Stimulated activated CD8-positive, alpha-beta memory T cell treated with anti-CD3 and anti-CD28 coated beads, Interleukin-4, amount 100 ng/mL, for 4 hours (primary cell): Measurements from ENCODE around the gene PRICKLE2.
"Not testable (repeated sequence)": the region's sequence is repeated elsewhere in the genome, so short reads cannot be mapped to it uniquely, and the experiment has no call there.

Experiments
- DNase-seq, 2 donors: peaks; one replicate each; pipeline ENCODE4 v3.0.0-alpha.2; 2020; ENCODE audit warnings: low read depth in 2 of 2, low spot score in 1 of 2

Gene PRICKLE2

DNA sequence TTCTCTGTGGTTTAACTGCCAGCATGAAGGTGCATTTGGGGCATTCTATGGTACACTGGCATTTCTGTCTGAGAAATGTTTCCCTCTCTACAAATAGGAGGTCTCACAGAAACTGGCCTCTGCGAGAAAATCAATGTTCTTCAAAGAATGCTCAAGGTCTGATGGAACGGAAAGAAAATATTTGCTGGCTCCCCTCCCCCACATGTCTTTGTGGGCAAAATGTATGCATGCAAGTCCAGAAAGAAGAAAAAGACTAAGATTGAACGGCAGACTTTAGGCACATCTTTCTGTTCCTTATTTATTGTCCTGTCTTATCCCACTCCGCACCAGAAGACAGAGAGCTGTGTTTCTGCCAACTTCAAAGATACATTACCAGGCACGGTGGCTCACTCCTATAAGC lies 118.1 kb downstream of the PRICKLE2 start:
- no peak for DNase-seq

DNA sequence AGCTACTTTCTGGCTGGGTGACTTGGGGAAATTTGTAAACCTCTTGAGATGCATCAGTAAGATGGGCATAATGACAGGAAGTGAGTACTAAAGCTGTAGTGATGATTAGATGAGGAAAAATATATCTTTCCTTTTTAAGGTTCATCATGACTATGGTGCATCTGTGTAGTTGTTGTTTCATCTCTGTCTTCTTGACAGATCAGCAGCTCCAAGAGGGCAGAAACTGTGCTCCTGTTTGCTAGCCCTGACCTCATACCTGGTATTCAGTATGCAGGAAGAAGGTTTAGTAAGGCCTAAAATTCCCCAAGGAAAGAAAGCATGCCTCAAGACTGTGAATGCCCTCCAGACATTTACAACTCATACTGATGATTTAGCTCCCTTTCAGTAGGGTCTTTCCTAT lies 119.5 kb downstream of the PRICKLE2 start:
- no peak for DNase-seq

DNA sequence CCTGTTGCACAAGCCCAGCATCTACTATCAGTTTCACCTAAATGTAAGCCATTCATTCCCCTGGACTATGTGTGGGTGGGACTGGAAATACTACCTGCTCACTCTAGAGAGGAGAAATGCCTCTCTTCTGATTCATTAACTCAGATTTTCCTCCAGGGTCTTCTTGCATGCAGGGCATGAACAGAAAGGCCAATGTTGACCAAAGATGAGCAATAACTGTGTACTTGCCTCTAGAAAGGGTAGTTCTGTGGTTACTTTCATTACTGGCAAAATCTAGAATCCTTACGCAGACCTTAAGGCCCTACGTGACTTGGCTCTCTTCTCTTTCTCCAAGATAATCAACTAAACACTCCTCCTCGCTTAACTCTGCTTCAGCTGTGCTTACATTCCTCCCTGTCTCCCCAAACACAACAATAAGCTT lies 120.6 kb downstream of the PRICKLE2 start:
- no peak for DNase-seq

DNA sequence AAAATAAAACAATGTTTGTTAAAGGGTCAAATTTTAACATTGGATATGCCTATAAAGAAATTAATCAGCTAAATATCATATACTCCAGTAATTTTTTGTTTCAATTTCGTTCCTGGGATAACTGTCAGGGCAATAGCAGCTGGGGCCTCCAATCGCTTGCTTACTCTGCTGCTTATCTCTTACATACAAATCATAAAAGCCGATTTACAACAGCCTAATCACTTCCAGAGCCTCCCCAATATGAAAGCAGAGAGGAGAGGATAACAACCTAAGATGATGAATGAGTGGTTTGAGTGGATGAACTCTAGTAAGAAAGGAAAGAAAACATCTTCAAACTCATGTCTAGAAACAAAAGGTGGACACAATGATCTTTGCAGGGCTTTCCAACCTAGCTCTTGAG lies 121.3 kb downstream of the PRICKLE2 start:
- DNase-seq: no peak

DNA sequence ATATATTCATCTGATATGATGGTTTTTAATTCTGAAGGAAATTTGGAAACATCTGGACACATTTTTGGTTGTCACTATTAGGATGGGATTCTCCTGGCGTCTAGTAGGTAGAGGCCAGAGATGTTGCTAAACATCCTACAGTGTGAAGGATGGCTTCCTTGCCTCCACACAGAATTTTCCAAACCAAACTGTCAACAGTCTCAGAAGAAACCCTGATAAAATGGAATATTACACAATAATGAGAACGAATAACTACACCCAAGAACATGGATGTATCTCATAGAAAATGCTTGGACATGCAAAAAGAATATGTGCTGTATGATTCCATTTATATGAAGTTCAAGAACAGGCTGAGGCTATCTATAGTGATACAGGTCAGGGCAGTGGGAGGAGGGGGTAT lies 122.1 kb downstream of the PRICKLE2 start:
- DNase-seq: no peak

DNA sequence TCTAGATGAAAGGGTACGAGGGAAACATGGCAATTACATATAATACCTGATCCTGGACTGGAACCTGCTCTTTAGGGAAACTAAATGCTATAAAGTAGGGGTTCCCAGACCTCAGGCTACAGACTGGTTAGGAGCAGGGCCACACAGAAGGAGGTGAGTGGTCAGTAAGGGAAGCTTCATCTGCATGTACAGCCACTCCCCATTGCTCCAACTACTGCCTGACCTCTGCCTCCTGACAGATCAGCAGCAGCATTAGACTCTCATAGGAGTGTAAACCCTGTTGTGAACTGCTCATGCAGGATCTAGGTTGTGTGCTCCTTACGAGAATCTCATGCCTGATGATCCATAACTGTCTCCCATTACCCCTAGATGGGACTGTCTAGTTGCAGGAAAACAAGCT lies 123.1 kb downstream of the PRICKLE2 start:
- DNase-seq: no peak

DNA sequence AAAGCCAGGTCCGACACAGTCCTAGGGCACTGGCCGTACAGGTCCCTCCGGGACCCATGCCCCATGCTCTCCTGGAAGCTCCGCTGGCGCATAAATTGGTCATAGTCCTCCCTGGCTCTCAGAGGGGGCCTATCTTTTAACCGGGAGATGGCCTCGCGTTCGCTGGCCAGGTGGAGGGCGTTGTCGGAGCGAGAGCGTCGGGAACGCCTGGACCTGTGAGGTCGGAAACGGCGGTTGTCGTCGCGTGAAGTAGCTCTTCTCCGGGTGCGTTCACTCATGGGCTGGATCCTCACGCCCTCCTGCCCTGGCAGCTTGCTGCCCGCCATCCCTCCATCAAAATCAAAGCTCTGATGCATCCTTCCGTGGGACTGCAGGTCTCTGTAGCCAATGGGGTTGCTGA lies 126.0 kb downstream of the PRICKLE2 start:
- DNase-seq: no peak

DNA sequence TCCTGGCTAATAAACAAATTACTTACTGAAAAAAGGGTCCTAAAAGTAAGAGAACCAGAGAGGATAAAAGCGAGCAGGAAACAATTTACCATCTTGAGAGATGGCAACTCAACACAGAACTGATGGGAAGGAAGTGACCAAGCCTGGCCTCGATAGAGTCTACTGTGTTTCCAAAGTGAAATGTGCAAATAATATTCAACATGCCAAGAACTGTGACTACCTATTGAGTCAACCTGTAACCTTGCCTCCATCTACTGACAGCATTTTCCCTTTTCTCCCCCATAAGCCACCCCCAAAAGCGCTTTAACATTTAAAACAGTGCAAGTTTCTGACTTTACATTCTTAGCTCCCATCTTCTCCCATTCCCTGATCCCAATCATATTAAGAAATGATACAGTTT lies 126.6 kb downstream of the PRICKLE2 start:
- no peak for DNase-seq

DNA sequence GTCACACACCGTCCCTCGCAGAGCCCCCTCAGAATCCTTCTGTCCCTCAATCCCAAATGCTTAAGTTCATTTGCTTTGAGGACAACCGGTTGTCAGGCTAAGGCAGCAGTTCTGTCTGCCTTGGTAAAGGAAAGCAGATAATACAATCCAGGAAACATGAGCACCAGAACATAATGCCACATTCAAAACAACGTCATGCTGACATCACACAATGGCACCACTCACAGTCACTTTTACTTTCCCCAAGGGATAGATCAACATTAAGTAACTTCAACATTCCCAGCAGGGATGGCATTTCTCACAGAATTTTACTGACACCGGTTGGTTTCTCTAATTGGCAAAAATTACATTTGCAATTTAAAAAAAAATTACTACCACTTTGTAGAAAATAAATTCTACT lies 127.3 kb downstream of the PRICKLE2 start:
- no peak for DNase-seq

DNA sequence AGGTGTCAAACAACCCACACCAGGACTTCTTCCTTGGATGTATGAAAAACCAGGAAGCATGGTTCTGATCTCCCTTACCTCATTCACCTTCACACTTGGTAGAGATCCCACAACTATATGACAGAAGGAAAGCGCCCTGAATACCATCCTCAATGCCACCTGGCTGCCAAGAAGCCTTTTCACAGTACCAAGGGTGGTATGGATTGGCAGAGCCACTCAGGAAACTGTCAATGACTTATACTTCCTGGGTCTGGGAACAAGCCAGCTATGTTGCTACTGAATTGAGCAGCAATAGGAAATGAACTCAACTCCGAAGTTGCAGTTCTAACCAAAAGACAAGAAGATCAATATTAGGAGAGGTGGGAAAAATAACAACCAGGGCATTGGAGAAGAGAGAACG lies 129.5 kb downstream of the PRICKLE2 start:
- DNase-seq: no peak

DNA sequence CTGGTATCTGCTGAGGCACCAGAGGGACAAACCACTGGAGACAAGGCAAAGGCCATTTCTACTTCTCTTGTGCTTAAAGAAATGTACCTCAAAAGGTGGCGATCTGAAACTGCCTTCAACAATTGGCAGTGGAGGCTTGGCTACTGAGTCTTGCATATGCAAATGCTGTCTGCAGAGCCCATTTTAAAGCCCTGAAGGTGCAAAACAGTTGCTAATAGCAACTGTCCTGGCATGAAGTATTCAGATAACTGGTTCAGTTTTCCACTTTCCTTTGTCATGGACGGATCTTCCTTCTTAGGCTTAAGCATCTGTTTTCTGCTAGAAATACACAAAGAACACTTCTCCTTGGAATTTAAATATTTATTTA lies 130.6 kb downstream of the PRICKLE2 start:
- no peak for DNase-seq

DNA sequence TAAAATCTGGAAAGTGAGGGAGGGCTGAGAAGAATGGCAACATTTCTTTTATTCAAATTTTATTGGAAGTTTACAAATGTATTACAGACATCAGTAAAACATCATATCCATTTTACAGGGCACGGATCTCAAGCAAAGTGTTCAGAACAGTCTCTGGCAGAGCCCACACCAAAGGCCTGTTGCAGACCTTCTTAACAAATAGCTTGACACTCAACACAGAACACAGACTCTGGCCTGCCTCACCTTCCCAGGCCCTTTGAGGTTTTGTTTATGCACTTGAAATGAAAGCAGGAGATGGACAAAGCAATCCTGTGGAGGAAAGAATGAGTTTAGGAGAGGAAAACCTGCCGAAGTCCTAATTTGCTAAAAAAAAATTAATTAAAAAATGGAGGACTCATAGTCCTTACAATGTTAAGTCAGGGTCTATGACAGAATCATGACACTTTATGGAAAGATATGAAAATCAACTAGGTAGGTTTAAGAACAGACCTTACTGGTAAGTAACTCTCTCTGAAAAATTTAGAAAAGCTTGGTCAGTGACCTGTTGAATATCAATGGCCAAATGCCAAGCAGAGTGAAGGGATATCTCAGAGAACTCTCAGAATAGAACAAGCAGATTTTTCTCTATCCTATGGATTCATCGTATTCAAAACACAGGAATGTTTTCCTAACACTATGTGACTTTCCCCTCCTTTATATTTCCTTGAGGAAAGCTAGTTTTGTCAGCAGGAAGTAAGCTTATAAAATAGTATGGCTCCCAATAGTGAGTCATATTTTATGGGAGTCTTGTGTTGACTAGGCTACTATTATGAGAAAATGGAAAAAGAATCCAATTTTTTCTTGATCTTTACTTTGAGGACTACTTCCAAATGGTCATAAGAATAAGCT lies 131.2 kb downstream of the PRICKLE2 start:
- no peak for DNase-seq

DNA sequence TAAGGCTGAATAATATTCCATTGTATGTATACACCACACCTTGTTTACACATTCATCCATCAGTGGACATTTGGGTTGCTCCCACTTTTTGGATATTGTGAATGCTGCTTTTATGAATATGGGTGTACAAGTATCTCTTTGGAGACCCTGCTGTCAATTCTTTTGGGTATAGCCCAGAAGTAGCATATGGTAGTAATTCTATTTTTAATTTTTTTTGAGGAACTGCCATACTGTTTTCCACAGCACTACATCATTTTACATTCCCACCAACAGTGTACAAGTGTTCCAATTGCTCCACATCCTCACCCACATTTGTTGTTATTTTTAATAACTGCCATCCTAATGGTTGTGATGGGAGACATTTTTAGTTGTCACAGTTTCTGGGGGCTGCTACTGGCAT lies 132.1 kb downstream of the PRICKLE2 start:
- DNase-seq: no peak

DNA sequence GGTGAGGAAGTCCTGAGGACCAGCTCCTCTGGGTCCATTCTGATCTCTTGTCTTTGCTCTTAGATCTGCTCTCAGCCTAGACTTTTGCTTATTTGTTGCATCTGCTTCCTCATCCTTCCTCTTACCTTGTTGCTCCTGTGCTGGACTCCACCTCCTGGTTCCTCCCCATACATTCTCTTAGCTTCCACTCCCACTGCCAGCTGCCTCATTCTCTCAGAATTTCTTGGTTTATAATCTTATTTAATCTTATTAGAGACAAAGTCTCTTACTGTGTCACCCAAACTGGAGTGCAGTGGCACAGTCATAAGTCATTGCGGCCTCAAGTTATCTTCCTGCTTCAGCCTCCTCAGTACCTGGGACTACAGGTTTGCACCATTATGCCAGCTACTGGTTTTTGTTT lies 133.8 kb downstream of the PRICKLE2 start:
- no peak for DNase-seq

DNA sequence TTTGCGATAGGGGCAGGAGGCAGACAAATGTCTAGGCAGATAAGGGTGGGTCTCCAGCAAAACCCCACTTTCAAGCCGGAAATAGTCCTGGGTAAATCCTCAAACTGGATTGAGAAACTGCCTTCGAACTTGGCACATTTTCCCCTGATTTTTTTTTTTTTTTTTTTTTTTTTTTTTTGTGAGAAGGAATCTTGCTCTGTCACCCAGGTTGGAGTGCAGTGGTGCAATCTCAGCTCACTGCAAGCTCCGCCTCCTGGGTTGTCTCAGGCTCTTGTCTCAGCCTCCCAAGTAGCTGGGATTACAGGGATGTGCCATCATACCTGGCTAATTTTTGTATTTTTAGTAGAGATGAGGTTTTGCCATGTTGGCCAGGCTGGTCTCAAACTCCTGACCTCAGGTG lies 135.9 kb downstream of the PRICKLE2 start:
- not testable (repeated sequence) for DNase-seq

DNA sequence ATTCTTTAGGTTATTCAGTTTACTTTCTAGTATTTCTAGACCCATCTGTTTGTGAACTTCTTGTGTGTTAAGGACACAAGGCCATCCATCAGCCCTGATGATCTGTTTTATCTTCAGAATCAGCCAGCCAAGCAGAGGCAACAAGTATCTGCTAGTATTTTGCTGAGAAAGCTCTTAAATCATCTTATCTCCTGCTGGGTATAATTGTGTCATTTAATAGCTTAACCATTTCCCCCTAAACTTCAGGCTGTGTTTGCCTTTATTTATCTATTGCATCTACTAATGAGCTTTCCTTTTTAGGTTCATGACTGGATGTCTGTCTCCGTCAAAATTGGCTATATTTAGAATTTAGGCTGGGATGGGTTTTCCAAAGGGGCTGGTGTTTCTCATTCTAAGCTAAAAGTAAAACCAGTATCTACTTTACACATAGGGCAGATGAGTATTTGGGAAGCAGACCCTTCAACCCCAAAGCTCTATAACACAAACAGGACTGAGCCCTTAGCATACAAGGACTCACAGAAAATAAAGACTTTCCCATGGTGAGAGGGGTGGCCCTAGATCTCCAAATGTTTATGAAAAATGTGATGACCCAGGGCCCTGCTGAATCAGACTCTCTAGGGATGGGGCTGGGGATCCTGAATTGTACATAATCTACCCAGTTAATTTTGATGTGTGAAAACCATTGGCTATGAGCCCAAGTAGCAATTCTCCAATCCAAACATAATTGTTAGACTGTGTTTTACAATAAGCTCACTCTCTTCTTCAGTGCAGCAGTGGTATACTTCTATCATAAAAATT lies 136.7 kb downstream of the PRICKLE2 start:
- no peak for DNase-seq

DNA sequence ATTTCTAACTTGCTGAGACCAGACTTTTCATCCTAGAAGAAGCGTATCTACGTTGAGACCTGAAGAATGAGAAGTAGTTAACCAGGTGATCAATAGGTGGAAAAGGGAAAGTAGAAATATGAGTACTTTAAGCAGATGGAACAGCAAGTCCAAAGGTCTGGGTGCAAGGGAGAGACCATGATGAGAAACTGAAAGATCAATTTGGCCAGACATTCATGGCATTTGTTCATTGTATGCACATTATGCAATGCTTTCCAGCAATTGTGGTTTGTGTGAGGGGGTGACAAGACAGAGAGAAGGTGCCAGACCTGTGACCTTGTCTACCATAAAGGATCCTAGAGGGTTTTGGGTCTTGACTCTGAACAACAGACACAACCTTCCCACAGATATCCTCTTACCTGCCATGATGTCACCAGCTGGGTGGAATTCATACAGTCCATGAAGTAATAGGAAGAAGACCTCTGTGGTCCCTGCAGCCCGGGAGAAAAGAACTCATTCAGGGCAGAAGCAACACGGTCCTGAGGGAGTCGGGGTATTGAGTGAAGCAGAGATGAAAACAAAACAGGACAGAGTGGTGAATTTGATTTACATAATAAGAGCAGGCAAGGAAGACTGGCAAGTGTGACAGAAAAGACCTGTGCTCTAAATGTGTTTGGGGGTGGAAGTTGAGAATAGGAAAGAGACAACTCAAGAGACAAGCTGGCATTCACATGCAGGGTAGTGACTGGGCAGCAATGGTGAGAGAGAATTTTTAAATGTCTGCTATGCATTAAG lies 138.6 kb downstream of the PRICKLE2 start:
- no peak for DNase-seq

DNA sequence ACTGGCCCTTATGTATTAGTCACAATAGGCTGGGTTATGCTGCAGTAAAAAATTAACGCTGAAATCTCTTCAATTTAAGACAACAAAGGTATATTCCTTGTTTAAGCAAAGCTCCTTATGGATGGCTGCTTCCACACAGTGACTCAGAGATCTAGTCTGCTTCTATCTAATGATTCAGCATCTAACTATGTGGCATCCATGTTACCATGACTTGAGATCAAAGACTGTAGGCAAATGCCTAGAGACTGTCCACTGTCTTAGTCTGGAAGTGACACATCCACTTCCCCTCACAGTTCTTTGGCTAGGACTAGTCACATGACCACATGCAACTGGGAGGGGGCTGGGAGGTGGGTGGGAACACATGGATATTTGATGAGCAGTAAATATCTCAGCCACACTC lies 140.6 kb downstream of the PRICKLE2 start:
- DNase-seq: no peak

DNA sequence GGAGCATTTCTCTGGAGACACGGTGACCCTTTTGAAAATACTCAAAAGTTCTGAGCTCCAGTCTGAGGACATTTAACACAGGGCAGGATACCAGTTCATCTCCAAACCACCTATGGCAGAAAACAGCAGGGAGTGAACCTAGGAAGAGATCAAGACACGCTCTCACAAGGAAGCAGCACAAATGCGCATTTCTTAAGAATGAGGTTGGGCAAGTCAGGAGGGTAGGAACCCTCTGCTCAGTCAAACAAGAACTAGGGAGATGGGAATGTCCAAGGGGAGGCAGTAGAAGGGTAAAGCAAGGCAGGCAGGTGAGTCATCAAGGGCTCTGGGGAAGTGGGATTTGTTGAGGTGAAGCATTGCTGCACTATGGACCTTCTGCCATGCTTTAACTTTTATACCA lies 141.7 kb downstream of the PRICKLE2 start:
- no peak for DNase-seq

DNA sequence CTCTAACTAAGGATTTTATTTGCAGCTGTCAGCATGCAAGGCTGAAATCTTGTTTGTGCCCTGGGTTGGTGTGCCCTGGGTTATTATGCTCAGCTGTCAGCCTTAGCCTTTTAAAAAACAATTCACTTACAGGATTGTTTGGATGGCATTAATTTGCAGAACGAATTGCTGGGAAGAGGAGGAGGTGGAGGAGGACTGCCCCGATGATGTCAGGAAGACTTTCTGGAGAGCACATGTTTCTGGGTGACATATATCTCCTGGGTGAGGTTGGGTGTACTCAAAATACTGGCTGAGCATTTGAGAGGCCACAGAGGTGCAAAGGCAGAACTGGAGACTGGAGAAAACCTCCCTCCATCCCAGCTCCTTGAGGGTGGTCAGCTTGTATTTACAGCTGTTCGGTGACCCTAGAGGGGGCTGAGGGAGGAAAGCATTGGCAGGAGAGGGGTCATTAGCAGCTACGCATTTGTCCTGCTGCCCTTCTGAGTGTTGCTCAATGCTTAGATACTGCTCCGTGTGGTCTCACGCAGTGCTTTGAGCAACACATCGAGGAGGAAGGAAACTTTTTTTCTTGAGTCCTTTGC lies 142.2 kb downstream of the PRICKLE2 start:
- DNase-seq: no peak

DNA sequence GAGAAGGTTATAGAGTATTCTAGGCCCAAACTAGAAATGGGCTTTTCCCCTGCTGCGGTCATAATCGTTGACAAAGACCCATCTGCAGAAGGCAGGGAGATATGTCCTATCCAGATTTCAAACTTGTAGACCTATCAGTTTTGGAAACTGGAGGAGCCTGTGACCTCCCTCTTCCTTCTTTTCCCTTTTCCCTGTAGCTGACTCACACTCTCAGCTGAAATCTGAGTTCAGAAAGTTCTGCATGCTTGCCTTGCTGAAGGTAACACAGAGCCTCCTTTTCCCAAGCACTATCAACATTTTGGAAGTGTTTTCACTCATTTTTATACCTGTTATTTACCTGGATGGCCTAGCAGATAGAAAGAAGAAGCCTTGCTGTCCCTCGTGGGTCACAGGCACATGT lies 142.9 kb downstream of the PRICKLE2 start:
- no peak for DNase-seq
